Central memory CD8-positive, alpha-beta T cell (primary cell): ENCODE data around the gene PDE3A.

Source experiments
- ATAC-seq: fragments of 150-1000 bp; cut with Tn5 transposase; replicated peaks from 2 replicates; pipeline ENCODE4 v1.10.0; 2022; ENCODE audit warnings: mild to moderate bottlenecking, moderate FRiP score, moderate number of reproducible peaks; ENCODE audit not compliant: poor library complexity, severe bottlenecking; ENCODE audit errors: extremely low read depth
- DNase-seq, 2 donors: peaks; one replicate each; pipeline ENCODE4 v3.0.0; 2021; ENCODE audit warnings: low spot score in 2 of 2
- H3K27ac Mint-ChIP-seq: one replicate; pipeline ENCODE4 v1.8.0; 2022; ENCODE audit warnings: low read depth, mild to moderate bottlenecking, moderate library complexity, mixed read lengths
- H3K27me3 Mint-ChIP-seq: one replicate; pipeline ENCODE4 v1.8.0; 2022; ENCODE audit warnings: mixed read lengths
- H3K36me3 Mint-ChIP-seq: one replicate; pipeline ENCODE4 v1.8.0; 2022; ENCODE audit warnings: mild to moderate bottlenecking, moderate library complexity, mixed read lengths; ENCODE audit not compliant: insufficient read depth
- H3K4me1 Mint-ChIP-seq: one replicate; pipeline ENCODE4 v1.8.0; 2022; ENCODE audit warnings: mixed read lengths
- H3K4me3 Mint-ChIP-seq: one replicate; pipeline ENCODE4 v1.8.0; 2022; ENCODE audit warnings: mild to moderate bottlenecking, moderate library complexity, mixed read lengths
- H3K9me3 Mint-ChIP-seq: one replicate; pipeline ENCODE4 v1.8.0; 2022; ENCODE audit warnings: mixed read lengths

Gene PDE3A

DNA sequence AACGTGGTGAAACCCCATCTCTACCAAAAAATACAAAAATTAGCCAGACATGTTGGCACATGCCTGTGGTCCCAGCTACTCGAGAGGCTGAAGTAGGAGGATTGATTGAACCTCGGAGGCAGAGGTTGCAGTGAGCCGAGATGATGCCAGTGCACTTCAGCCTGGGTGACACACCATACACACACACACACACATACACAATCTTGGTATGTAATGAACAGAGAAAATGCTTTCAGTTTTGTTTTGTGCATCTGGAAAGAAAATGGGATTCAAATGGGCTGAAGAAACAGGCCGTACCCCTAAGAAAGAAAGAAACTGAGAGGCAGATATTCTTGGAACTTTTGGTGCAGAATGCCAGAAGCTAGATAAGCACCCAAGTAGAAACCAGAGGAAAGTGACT lies 107.2 kb downstream of the PDE3A start:
- Mint-ChIP-seq H3K27ac (no peak overlapping the region), H3K4me3 (no peak overlapping the region), H3K27me3 (no peaks in the 10 kb centered on the region), H3K9me3 (no peaks in the 10 kb centered on the region), H3K4me1 (no peaks in the 10 kb centered on the region), H3K36me3 (no peaks in the 10 kb centered on the region)
- ATAC-seq, result no peak
- DNase-seq, result no peak

DNA sequence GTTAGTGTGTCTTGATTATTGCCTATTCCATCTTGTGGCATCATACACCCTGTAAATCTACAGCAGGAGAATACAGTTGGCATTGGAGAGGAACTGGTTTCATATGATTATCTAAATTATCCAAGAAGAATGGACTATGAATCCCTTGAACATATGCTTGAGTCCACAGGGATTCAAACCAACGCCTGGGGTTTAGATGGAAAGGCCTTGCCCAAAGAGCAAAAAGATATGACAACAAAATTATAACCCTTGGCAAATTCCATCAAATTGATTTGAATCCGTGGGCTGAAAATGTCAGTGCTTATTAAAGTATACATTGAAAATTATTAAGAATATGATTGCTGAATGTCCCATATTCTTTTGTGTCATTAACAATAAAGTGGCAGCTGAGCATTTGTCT lies 108.2 kb downstream of the PDE3A start:
- no peak for DNase-seq
- no peak overlapping the region for H3K4me3 Mint-ChIP-seq

DNA sequence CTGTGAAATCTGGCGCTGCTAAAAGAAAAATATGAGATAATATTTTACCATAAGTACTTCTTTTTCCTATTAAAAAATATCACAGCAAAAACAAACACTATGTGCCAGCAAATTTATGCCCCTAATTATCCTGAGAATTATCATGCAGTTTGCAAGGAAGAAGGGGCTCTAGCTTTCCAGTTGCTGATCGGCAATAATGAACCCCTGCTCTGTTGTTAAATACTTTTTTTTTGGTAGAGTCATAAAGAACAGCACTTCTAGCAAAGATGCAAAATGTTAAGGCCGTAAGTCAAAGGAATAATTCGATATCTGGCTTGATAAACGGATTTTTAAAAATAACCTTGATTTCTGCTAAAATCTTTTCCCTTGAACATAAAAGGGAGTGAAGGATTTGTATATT lies 108.9 kb downstream of the PDE3A start:
- no peaks in the 10 kb centered on the region for H3K27me3 Mint-ChIP-seq
- H3K9me3 Mint-ChIP-seq, result no peaks in the 10 kb centered on the region
- no peaks in the 10 kb centered on the region for H3K4me1 Mint-ChIP-seq
- H3K27ac Mint-ChIP-seq, result no peak overlapping the region
- no peaks in the 10 kb centered on the region for H3K36me3 Mint-ChIP-seq
- no peak for ATAC-seq
- no peak overlapping the region for H3K4me3 Mint-ChIP-seq
- DNase-seq, result no peak

More for the DNA sequence above, 108.2 kb downstream of the PDE3A start:
- no peak overlapping the region for H3K27ac Mint-ChIP-seq
- no peaks in the 10 kb centered on the region for H3K36me3 Mint-ChIP-seq
- no peaks in the 10 kb centered on the region for H3K9me3 Mint-ChIP-seq
- H3K4me1 Mint-ChIP-seq, result no peaks in the 10 kb centered on the region
- no peak for ATAC-seq
- H3K27me3 Mint-ChIP-seq, result no peaks in the 10 kb centered on the region

DNA sequence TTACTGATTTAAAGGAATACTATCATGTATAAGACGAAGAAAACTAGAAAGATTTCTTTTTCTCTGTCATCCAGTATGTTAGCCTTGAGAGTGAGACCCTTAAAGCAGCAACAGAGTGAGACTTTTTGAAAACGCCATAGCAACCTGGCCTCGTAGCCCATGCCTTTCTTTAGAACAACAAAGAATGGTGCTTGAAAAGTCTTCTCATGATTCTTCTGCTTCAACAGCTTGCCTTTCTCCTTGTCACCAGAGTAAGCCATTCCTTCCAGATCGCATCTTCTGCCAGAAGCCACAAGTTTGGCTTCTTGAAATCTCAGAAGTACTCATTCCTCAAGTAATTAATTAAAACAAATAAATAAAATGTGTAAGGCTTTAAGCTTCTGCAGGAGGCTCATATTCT lies 109.3 kb downstream of the PDE3A start:
- Mint-ChIP-seq H3K36me3 (no peaks in the 10 kb centered on the region), H3K4me1 (no peaks in the 10 kb centered on the region), H3K27ac (no peak overlapping the region), H3K4me3 (no peak overlapping the region), H3K9me3 (no peaks in the 10 kb centered on the region), H3K27me3 (no peaks in the 10 kb centered on the region)
- ATAC-seq (no peak), DNase-seq (no peak)

DNA sequence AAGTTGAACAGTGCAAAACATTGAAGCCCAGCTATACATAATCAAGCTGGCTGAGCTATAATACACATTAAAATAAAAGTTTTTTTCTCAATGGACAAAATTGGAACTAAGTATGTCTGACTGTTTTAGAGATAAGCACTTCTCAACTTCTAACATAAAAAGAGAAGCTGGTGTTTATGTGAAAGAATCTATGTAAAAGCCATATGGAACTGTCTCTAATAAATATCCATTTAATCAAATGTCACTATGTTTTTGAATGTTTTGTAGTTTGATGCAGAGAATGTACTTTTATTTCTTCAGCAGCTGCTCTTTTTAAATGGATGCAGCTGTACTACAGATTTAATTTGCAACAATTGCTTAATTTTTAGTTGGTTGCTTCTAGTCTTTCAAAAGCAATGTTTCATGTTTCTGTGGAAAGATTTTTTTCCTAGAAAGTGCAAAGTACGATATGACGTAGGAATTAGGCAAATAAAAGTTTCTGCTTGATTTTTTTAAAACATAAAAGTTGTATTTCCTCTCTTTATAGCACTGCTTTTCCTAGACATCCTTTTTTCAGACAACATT lies 114.2 kb downstream of the PDE3A start:
- Mint-ChIP-seq H3K36me3 (no peaks in the 10 kb centered on the region), H3K27me3 (no peaks in the 10 kb centered on the region), H3K27ac (no peak overlapping the region), H3K4me3 (no peak overlapping the region), H3K4me1 (no peaks in the 10 kb centered on the region), H3K9me3 (no peaks in the 10 kb centered on the region)
- ATAC-seq, result no peak
- no peak for DNase-seq

DNA sequence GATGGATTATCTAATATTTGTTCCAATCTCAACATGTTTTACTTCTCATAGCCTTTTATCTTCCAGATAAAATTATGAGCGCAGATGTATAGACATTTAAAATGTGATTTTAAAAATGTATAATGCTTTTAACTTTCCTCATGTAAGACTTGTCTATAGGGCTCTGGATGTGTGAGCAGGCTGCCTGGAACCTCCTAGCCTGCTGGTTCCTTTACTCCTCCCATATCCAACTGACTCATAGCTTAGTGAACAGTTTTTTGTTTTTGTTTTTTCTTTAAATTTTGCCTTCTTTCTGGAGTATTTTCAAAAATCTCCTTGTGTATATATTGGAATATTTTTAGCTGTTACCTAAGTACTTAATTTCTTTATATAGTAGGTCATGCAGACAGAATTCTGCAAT lies 115.4 kb downstream of the PDE3A start:
- no peaks in the 10 kb centered on the region for H3K36me3 Mint-ChIP-seq
- H3K27ac Mint-ChIP-seq, result no peak overlapping the region
- H3K4me3 Mint-ChIP-seq, result no peak overlapping the region
- no peaks in the 10 kb centered on the region for H3K9me3 Mint-ChIP-seq
- ATAC-seq (no peak), DNase-seq (no peak)
- H3K27me3 Mint-ChIP-seq, result no peaks in the 10 kb centered on the region
- no peaks in the 10 kb centered on the region for H3K4me1 Mint-ChIP-seq

DNA sequence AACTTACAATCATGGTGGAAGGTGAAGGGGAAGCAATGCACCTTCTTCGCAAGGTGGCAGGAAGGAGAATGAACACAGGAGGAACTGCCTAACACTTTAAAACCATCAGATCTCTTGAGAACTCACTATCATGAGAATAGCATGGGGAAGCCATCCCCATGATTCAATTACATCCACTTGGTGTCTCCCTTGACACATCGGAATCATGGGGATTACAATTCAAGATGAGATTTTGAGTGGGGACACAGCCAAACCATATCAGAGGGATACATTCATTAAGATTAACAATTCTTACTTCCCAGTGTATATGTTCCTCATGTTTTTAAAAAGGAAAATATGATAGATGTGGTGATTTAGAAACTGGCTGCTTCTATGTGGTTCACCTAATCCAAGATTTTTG lies 117.9 kb downstream of the PDE3A start:
- H3K27me3 Mint-ChIP-seq, result no peaks in the 10 kb centered on the region
- DNase-seq (no peak), ATAC-seq (no peak)
- no peaks in the 10 kb centered on the region for H3K4me1 Mint-ChIP-seq
- no peaks in the 10 kb centered on the region for H3K9me3 Mint-ChIP-seq
- H3K36me3 Mint-ChIP-seq, result no peaks in the 10 kb centered on the region
- H3K27ac Mint-ChIP-seq, result no peak overlapping the region
- no peak overlapping the region for H3K4me3 Mint-ChIP-seq

DNA sequence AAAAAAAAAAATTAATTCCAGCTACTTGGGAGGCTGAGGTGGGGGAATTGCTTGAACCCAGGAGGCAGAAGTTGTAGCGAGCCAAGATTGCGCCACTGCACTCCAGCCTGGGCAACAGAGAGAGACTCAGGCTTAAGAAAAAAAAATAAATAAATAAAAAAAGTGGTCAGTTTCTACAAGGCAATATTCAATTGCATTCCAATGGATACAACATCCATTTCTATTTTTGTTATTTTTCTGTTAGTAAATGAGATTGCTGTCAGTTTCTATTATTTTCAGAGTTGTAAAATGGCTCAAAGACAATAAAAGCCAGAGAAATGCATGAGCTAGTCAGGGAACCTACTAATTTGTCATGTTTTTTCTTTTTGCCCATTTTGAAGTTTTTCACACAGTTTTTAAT lies 119.2 kb downstream of the PDE3A start:
- no peak for ATAC-seq
- no peak overlapping the region for H3K27ac Mint-ChIP-seq

DNA sequence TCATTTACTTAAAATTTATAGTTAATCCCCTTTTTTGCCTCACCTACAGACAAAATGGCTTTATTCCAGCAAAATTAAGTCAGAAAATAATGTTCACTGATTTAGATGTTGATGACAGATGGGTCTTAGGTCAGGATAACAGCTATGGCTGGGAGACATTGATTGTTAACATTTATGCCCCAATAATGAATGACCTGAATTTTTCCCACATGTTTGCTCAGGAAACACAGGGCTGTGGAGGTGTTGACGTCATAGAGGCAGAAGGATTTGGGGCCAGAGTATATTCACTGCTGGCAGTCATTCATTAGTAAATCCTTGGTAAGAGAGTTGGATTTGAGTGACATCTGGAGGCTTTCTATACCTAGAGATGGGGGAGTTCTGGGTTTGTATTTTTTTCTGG lies 121.3 kb downstream of the PDE3A start:
- no peak for ATAC-seq
- no peaks in the 10 kb centered on the region for H3K36me3 Mint-ChIP-seq
- no peaks in the 10 kb centered on the region for H3K9me3 Mint-ChIP-seq

More for the DNA sequence above, 119.2 kb downstream of the PDE3A start:
- no peaks in the 10 kb centered on the region for H3K9me3 Mint-ChIP-seq
- H3K36me3 Mint-ChIP-seq, result no peaks in the 10 kb centered on the region
- H3K4me3 Mint-ChIP-seq, result no peak overlapping the region
- DNase-seq, result no peak
- no peaks in the 10 kb centered on the region for H3K4me1 Mint-ChIP-seq
- H3K27me3 Mint-ChIP-seq, result no peaks in the 10 kb centered on the region

DNA sequence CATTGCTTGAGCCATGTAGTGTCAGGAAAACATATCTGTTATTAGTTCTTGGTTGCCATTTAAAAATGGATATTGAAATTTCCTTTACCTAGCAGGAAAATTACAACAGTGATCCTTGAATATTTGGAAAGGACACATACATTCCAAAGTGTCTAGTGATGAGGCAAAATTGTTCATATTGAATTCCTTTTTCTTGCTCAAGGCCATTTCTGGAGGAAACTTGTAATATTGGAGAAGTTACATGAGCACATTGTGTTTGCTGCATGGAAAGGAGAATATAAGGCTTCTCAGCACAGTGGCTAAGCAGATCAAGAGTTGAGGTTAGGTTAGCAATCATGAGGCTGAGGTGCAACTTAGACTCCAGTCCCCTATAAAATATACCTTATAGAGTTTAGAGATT lies 121.9 kb downstream of the PDE3A start:
- no peaks in the 10 kb centered on the region for H3K36me3 Mint-ChIP-seq
- no peaks in the 10 kb centered on the region for H3K27me3 Mint-ChIP-seq
- no peak overlapping the region for H3K4me3 Mint-ChIP-seq
- no peaks in the 10 kb centered on the region for H3K4me1 Mint-ChIP-seq
- no peak for DNase-seq
- H3K9me3 Mint-ChIP-seq, result no peaks in the 10 kb centered on the region
- no peak for ATAC-seq
- H3K27ac Mint-ChIP-seq, result no peak overlapping the region

More for the DNA sequence above, 121.3 kb downstream of the PDE3A start:
- Mint-ChIP-seq H3K27ac (no peak overlapping the region), H3K4me1 (no peaks in the 10 kb centered on the region), H3K4me3 (no peak overlapping the region), H3K27me3 (no peaks in the 10 kb centered on the region)
- DNase-seq, result no peak

DNA sequence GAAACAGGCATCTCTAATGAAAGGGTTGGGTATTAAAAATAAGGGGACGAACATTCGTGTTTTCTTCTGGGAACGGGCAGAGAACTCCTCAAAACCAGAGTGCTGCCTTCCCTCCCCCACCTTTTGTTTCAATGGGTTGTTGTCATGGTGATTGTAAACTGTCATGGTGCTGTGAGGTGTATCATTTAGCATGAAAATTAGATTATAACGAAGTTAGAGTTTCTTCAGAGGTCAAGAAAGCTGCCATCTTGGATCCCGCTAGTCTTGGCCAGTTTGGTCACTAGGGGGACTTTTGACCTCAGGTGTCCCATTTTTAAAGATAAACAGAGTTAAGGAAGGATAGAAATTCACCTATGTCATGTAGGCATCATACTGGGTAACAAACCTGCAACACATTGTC lies 123.0 kb downstream of the PDE3A start:
- H3K27me3 Mint-ChIP-seq, result no peaks in the 10 kb centered on the region
- DNase-seq, result no peak
- no peaks in the 10 kb centered on the region for H3K9me3 Mint-ChIP-seq
- no peak for ATAC-seq
- no peaks in the 10 kb centered on the region for H3K36me3 Mint-ChIP-seq
- H3K27ac Mint-ChIP-seq, result no peak overlapping the region
- H3K4me3 Mint-ChIP-seq, result no peak overlapping the region
- no peaks in the 10 kb centered on the region for H3K4me1 Mint-ChIP-seq

DNA sequence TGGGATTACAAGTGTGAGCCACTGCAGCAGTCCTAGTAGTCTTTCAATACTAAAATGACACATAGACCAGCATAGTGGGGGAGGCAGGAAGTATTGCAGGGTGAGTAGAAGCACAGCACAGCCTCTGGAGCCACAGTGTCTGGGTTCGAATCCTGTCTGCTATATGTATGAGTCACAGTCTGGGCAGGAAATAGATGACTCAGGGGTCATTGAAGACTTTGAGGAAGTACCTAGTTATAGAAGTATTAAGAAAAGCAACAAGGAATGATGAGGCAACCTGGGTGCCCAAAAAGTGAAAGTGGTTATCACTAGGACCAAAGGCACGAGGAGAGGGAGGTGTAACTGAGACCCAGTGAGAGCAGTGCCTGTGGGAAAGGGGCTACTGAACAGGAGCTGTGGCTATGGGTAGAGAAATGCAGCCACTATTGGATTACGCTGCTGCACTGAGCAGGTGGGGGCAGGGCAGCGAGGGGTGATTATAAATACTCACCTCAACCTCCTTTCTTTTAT lies 124.0 kb downstream of the PDE3A start:
- no peak for DNase-seq
- Mint-ChIP-seq H3K27me3 (no peaks in the 10 kb centered on the region), H3K4me3 (no peak overlapping the region), H3K36me3 (no peaks in the 10 kb centered on the region), H3K4me1 (no peaks in the 10 kb centered on the region), H3K9me3 (no peaks in the 10 kb centered on the region), H3K27ac (no peak overlapping the region)
- ATAC-seq, result no peak

DNA sequence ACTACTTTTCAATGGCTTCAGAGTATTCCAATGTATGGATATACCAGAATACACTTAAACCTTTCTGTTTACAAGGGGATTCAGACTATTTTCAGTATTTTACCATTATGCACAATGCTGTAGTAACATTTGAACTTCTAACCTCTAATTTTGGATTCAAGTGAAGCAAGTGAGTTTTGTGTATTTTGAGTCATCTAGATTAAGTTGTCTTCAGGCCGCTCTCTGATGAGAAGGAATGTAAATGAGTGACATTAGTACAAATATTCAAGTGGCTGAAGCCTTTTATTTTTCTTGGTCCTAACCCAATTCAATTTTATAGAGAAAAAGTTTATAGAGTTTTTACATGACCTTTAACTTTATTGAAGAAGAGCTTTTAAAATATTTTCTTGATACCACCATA lies 125.6 kb downstream of the PDE3A start:
- Mint-ChIP-seq H3K27ac (no peak overlapping the region), H3K9me3 (no peaks in the 10 kb centered on the region), H3K4me3 (no peak overlapping the region), H3K36me3 (no peaks in the 10 kb centered on the region), H3K4me1 (no peaks in the 10 kb centered on the region), H3K27me3 (no peaks in the 10 kb centered on the region)
- DNase-seq (no peak), ATAC-seq (no peak)

DNA sequence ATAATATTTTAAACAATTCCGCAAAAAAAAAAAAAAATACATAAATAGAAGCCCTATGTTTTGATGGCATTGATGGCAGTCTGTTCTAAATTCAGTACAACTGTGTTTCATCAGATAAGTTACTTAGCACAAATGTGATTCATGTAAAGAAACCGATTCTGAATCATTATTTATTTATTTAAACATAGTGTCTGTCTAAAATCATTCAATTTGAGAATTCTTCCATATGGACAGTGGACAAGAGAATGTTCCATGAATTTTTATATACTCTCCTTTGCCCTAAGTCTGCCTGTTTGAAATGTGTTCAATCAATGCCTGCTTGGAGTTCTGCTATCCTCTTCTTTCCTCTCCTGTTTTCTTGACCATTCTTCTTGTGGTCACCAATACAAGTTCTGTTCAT lies 126.5 kb downstream of the PDE3A start:
- H3K27ac Mint-ChIP-seq, result no peak overlapping the region
- ATAC-seq (no peak), DNase-seq (no peak)
- H3K4me3 Mint-ChIP-seq, result no peak overlapping the region
- no peaks in the 10 kb centered on the region for H3K27me3 Mint-ChIP-seq
- H3K4me1 Mint-ChIP-seq, result no peaks in the 10 kb centered on the region
- H3K36me3 Mint-ChIP-seq, result no peaks in the 10 kb centered on the region
- no peaks in the 10 kb centered on the region for H3K9me3 Mint-ChIP-seq
